ENCODE results near the gene URB1. TPM values are rescaled to one million over a fixed set of nuclear protein-coding genes. Genes with fewer than 3 reads are reported as not detected.

URB1 gene
- total and polyA plus RNA-seq, 9 of the 15 experiments (the other 6 are each of a cell fraction or from before 2014, with no cell fraction given), result 0.97 to 53.6 (median 21.5) TPM

DNA sequence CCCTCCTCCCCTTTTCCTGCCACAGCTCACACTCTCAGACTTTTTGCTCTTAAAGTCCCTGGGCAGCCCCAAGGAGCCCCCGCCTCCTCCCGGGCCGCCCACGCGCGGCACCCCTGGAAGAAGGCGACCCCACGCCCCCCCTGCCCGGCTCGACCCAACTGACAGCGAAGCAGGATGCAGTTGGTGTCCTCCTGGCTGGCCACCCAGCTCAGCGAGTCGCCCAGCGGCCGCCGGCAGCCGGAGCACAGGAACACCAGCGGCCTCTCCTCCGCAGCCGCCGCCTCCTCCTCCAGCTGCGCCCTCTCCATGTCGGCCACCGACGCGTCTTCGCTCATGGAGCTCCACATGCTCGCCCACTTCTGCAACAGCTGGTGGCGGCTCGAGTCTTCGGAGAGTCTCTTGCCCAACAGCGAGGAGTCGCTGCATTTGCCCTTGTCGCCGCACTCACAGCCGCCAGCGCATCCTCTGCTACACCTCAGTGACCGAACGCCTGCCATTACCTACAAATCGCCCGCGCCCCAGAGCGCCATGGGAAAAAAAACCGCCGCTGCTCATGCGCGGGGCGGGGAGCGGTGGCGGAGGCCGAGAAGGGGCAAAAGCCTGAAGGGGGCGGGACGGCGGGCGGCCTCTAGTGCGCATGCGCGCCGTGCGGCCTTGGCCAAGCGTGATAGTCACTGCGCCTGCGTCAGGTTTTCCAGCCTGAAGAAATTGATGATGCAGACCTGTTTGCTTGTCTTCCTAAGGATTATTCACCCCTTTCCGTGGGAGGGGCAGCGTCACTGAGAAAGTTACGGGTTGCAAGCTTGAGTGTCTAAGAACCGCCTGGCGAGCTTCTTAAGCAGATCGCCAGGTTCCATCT lies 114.1 kb downstream of the URB1 start, which contains the start of gene MIS18A (continued):
- TF ChIP-seq, protein P1, sequence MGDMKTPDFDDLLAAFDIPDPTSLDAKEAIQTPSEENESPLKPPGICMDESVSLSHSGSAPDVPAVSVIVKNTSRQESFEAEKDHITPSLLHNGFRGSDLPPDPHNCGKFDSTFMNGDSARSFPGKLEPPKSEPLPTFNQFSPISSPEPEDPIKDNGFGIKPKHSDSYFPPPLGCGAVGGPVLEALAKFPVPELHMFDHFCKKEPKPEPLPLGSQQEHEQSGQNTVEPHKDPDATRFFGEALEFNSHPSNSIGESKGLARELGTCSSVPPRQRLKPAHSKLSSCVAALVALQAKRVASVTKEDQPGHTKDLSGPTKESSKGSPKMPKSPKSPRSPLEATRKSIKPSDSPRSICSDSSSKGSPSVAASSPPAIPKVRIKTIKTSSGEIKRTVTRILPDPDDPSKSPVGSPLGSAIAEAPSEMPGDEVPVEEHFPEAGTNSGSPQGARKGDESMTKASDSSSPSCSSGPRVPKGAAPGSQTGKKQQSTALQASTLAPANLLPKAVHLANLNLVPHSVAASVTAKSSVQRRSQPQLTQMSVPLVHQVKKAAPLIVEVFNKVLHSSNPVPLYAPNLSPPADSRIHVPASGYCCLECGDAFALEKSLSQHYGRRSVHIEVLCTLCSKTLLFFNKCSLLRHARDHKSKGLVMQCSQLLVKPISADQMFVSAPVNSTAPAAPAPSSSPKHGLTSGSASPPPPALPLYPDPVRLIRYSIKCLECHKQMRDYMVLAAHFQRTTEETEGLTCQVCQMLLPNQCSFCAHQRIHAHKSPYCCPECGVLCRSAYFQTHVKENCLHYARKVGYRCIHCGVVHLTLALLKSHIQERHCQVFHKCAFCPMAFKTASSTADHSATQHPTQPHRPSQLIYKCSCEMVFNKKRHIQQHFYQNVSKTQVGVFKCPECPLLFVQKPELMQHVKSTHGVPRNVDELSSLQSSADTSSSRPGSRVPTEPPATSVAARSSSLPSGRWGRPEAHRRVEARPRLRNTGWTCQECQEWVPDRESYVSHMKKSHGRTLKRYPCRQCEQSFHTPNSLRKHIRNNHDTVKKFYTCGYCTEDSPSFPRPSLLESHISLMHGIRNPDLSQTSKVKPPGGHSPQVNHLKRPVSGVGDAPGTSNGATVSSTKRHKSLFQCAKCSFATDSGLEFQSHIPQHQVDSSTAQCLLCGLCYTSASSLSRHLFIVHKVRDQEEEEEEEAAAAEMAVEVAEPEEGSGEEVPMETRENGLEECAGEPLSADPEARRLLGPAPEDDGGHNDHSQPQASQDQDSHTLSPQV (IDR thresholded peaks at IDR 0.05), result 0 out of 2 replicates have a peak, but pooled peaks have one; percentile 12
- TF ChIP-seq MAZ (CRISPR knock-in tag; conservative IDR thresholded peaks at IDR 0.05 in 1 of 2, IDR thresholded peaks at IDR 0.05 in 1 of 2) (peak; percentile 57 to 83), ZZZ3 (IDR thresholded peaks at IDR 0.05) (no peak), KAT2B (IDR thresholded peaks at IDR 0.05; ENCODE audit: low read depth, low read length) (no peak), RNF2 (IDR thresholded peaks at IDR 0.05) (peak; percentile 84; the same call in 1 of the 2 replicates), ZC3H4 (CRISPR knock-in tag; IDR thresholded peaks at IDR 0.05; ENCODE audit: borderline replicate concordance) (no peak), ZFX (CRISPR knock-in tag; IDR thresholded peaks at IDR 0.05) (peak; percentile 56), FOSL1 (tag; conservative IDR thresholded peaks at IDR 0.05) (no peak), MAFG (tag; conservative IDR thresholded peaks at IDR 0.05) (peak; percentile 57), ETS2 (tag; IDR thresholded peaks at IDR 0.05; ENCODE audit: borderline replicate concordance, poor library complexity, severe bottlenecking) (no peak), NR2C1 (IDR thresholded peaks at IDR 0.05) (no peak), NR2C1 (tag; IDR thresholded peaks at IDR 0.05) (no peak)
- TF ChIP-seq, protein P2, sequence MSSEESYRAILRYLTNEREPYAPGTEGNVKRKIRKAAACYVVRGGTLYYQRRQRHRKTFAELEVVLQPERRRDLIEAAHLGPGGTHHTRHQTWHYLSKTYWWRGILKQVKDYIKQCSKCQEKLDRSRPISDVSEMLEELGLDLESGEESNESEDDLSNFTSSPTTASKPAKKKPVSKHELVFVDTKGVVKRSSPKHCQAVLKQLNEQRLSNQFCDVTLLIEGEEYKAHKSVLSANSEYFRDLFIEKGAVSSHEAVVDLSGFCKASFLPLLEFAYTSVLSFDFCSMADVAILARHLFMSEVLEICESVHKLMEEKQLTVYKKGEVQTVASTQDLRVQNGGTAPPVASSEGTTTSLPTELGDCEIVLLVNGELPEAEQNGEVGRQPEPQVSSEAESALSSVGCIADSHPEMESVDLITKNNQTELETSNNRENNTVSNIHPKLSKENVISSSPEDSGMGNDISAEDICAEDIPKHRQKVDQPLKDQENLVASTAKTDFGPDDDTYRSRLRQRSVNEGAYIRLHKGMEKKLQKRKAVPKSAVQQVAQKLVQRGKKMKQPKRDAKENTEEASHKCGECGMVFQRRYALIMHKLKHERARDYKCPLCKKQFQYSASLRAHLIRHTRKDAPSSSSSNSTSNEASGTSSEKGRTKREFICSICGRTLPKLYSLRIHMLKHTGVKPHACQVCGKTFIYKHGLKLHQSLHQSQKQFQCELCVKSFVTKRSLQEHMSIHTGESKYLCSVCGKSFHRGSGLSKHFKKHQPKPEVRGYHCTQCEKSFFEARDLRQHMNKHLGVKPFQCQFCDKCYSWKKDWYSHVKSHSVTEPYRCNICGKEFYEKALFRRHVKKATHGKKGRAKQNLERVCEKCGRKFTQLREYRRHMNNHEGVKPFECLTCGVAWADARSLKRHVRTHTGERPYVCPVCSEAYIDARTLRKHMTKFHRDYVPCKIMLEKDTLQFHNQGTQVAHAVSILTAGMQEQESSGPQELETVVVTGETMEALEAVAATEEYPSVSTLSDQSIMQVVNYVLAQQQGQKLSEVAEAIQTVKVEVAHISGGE (CRISPR knock-in tag; IDR thresholded peaks at IDR 0.05), result no peak
- TF ChIP-seq, protein P3, sequence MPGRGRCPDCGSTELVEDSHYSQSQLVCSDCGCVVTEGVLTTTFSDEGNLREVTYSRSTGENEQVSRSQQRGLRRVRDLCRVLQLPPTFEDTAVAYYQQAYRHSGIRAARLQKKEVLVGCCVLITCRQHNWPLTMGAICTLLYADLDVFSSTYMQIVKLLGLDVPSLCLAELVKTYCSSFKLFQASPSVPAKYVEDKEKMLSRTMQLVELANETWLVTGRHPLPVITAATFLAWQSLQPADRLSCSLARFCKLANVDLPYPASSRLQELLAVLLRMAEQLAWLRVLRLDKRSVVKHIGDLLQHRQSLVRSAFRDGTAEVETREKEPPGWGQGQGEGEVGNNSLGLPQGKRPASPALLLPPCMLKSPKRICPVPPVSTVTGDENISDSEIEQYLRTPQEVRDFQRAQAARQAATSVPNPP (IDR thresholded peaks at IDR 0.05; ENCODE audit: borderline replicate concordance, insufficient read depth, insufficient read length), result no peak
- TF ChIP-seq, protein P4, sequence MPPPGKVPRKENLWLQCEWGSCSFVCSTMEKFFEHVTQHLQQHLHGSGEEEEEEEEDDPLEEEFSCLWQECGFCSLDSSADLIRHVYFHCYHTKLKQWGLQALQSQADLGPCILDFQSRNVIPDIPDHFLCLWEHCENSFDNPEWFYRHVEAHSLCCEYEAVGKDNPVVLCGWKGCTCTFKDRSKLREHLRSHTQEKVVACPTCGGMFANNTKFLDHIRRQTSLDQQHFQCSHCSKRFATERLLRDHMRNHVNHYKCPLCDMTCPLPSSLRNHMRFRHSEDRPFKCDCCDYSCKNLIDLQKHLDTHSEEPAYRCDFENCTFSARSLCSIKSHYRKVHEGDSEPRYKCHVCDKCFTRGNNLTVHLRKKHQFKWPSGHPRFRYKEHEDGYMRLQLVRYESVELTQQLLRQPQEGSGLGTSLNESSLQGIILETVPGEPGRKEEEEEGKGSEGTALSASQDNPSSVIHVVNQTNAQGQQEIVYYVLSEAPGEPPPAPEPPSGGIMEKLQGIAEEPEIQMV (tag; conservative IDR thresholded peaks at IDR 0.05; ENCODE audit: low read depth), result no peak
